GM10248 (cell line): ENCODE data around the gene VAC14.

Source experiments
- CTCF ChIA-PET: fragments of 300-600 bp; sonication (Branson Sonifier 250); formaldehyde crosslinking; extraction: SDS; loops from one replicate; lab custom pipeline; 2021; ENCODE audit warnings: antibody characterized with exemption; lab: Yijun Ruan, JAX
- POLR2A ChIA-PET: fragments of 350-650 bp; sonication (Branson Sonifier 250); formaldehyde crosslinking; extraction: SDS; loops from one replicate; lab custom pipeline; 2020; ENCODE audit warnings: antibody characterized with exemption; lab: Yijun Ruan, JAX
- DNase-seq: peaks from one replicate; pipeline ENCODE4 v3.0.0; 2012; ENCODE audit errors: extremely low spot score
- CTCF ChIP-seq: IDR thresholded peaks from 2 replicates; pipeline ENCODE4 v1.5.1; 2012; ENCODE audit warnings: mild to moderate bottlenecking, low read depth; ENCODE audit errors: extremely low read depth, missing control alignments, control extremely low read depth

Gene VAC14

GRCh38 chr16:70689035-70689969, 111.7 kb downstream of the VAC14 start:
- no peak for TF ChIP-seq CTCF
- no peak for DNase-seq
- ChIA-PET POLR2A (no interaction called here), CTCF (interaction anchor here (1.6 to 2.8 kb wide), 4 partner anchors 10 to 82 kb away, joined by 5 to 9 read pairs (median 7); no protein-coding TSS in a partner anchor)

- POLR2A ChIA-PET: no interaction called here
- CTCF ChIA-PET: interaction anchor here (1.1 to 2.8 kb wide), 7 partner anchors 8 to 294 kb away, joined by 3 to 9 read pairs (median 5); no protein-coding TSS in a partner anchor
- DNase-seq: no peak
- TF ChIP-seq CTCF: no peak
Observed at GRCh38 chr16:70688246-70688742, 112.7 kb downstream of the VAC14 start.

- TF ChIP-seq CTCF: no peak
- CTCF ChIA-PET: interaction anchor here (1.1 to 2.8 kb wide), 6 partner anchors 8 to 293 kb away, joined by 3 to 9 read pairs (median 4); no protein-coding TSS in a partner anchor
- DNase-seq: no peak
- POLR2A ChIA-PET: no interaction called here
Observed at GRCh38 chr16:70687671-70688245, 113.2 kb downstream of the VAC14 start.

- DNase-seq: no peak
- POLR2A ChIA-PET: no interaction called here
- CTCF ChIA-PET: interaction anchor here (0.8 to 2.8 kb wide), 6 partner anchors 9 to 293 kb away, joined by 3 to 9 read pairs (median 4); no protein-coding TSS in a partner anchor
- no peak for TF ChIP-seq CTCF
Observed at GRCh38 chr16:70687102-70687511, 113.9 kb downstream of the VAC14 start.

- no peak for DNase-seq
- TF ChIP-seq CTCF: no peak
- CTCF ChIA-PET: interaction anchor here (0.8 to 2.8 kb wide), 5 partner anchors 10 to 292 kb away, joined by 3 to 9 read pairs (median 4); no protein-coding TSS in a partner anchor
- POLR2A ChIA-PET: no interaction called here
Observed at GRCh38 chr16:70686376-70687101, 114.4 kb downstream of the VAC14 start.

GRCh38 chr16:70685938-70686375, 115.0 kb downstream of the VAC14 start, which contains the start of gene MTSS2:
MTSS2 (minus strand) TSS chr16:70686053; CDS start chr16:70685791, 262 bp downstream.
- ChIA-PET CTCF (no interaction called here), POLR2A (no interaction called here)
- no peak for DNase-seq
- no peak for TF ChIP-seq CTCF
